ENCODE data around the gene EIF4EBP2. TPM values are rescaled to one million over a fixed set of nuclear protein-coding genes. Genes with fewer than 3 reads are reported as not detected.

EIF4EBP2 gene
- total and polyA plus RNA-seq, 2 of the 13 experiments (the other 11 are each of a cell fraction or from before 2014, with no cell fraction given): 16.9 to 22.0 TPM

GRCh38 chr10:70404036-70404786 is at the start of gene EIF4EBP2 (continued):
- peak; percentile 43; the same call in 1 of the 2 replicates for TF ChIP-seq ARID2 (CRISPR knock-in tag; IDR thresholded peaks at IDR 0.05; ENCODE audit: borderline replicate concordance)
- peak; percentile 63 for TF ChIP-seq BCL6 (CRISPR knock-in tag; IDR thresholded peaks at IDR 0.05)
- TF ChIP-seq ZBTB26 (CRISPR knock-in tag; IDR thresholded peaks at IDR 0.05; ENCODE audit: borderline replicate concordance): peak; percentile 68; the same call in 1 of the 2 replicates
- TF ChIP-seq U2AF1 (optimal IDR thresholded peaks at IDR 0.05; ENCODE audit: low read depth, low read length): peak; percentile 3
- peak; percentile 84 for TF ChIP-seq CCDC6 (CRISPR knock-in tag; IDR thresholded peaks at IDR 0.05)
- TF ChIP-seq DRAP1 (CRISPR knock-in tag; IDR thresholded peaks at IDR 0.05): peak; percentile 92
- TF ChIP-seq DBP (CRISPR knock-in tag; IDR thresholded peaks at IDR 0.05; ENCODE audit: not compliant biosample characterization): peak; percentile 37
- no peak for TF ChIP-seq ZNF646 (CRISPR knock-in tag; IDR thresholded peaks at IDR 0.05)
- no peak for TF ChIP-seq TP53 (CRISPR knock-in tag; conservative IDR thresholded peaks at IDR 0.05)
- TF ChIP-seq MTF2 (CRISPR knock-in tag; IDR thresholded peaks at IDR 0.05; ENCODE audit: borderline replicate concordance): peak; percentile 82
- TF ChIP-seq ZNF317 (CRISPR knock-in tag; IDR thresholded peaks at IDR 0.05): peak; percentile 74; the same call in 1 of the 2 replicates
- peak; percentile 88 for TF ChIP-seq ZNF564 (CRISPR knock-in tag; IDR thresholded peaks at IDR 0.05)
- no peak for TF ChIP-seq EP300 (IDR thresholded peaks at IDR 0.05; ENCODE audit: low read depth in 2 of 2, low read length in 2 of 2)
- no peak for TF ChIP-seq EP300 (CRISPR knock-in tag; IDR thresholded peaks at IDR 0.05; ENCODE audit: borderline replicate concordance)
